Measurements from ENCODE around the gene ACACB.

ACACB gene

DNA sequence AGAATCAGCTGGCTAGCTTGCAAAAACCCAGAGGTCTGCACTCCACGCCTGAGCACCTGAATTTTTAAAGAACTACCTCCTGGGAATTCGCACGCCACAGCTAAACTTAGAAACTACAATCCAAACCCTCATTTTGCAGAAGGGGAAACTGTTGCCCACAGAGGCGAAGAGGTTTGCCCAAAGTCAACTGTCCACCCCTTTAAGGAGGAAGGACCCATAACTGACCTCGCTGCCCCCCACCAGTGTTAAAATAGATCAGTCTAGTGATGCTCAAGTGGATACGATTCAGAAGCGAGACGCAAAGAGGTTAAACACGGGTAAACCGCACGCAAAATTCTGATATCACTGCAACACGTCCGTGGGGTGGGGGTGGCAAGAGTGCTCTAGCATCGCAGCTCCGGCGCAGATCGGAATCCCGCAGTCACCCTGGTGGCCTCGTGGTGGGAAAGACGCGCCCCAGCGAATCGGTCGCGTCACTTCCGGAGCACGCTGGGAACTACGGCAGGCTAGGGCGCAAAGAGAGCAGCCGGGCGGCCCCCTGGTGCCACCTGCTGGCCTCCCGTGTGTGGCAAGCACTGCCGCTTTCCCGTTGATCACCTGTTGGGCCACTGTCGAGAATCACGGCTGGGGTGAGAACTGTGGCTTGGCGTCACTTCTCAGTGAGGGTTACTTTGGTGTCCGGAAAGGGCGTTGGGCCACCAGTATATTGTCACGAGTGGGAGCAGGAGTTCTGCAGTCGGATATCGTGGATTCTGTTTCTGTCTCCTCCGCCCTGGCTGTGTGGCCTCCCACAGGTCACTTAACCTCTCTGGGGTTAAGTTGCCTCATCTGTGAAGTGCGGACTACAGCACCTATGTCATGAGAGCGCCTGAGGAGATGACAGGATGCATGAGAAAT lies 23.1 kb upstream of the ACACB start, which contains the start of gene ALKBH2:
TSS of gene ALKBH2 (minus strand) at position 451 of the 897 bp plus-strand sequence. CDS start 686 bp downstream, outside the sequence.
- no peaks in the 10 kb centered on the region for H3K27me3 ChIP-seq (ENCODE audit: control insufficient read depth, insufficient read depth, low read length)
- peak within 1 kb of the TSS; percentile 90 for H3K4me2 ChIP-seq (ENCODE audit: low read length)
- H3K9ac ChIP-seq (ENCODE audit: low read depth, low read length) = peak within 1 kb of the TSS; percentile 82
- peaks cover 12% of the 10 kb centered on the region for H3K36me3 ChIP-seq (ENCODE audit: insufficient read depth, low read length)
- H3K4me1 ChIP-seq (ENCODE audit: control insufficient read depth, insufficient read depth, low read length) = peaks cover 17% of the 10 kb centered on the region
- peak within 1 kb of the TSS; percentile 75 for H3K4me3 ChIP-seq (ENCODE audit: low read length)
- no peaks in the 10 kb centered on the region for H3K9me3 ChIP-seq (replicated peaks; ENCODE audit: low read length)

DNA sequence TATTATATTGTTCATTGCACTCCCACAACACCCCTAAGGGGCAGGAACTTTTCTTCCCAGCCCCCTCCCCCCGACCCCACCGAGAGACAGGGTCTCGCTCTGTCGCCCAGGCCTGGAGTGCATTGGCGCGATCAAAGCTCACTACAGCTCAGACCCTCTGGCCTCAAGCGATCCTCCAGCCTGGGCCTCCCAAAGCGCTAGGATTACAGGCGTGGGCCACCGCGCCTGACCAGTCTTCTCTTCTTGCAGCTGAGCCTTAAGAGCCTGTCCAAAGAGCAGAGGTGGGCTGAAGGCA lies 19.3 kb upstream of the ACACB start:
- peak overlapping the region; percentile 77 for H3K4me3 ChIP-seq (ENCODE audit: low read length)
- H3K9ac ChIP-seq (ENCODE audit: low read depth, low read length) = peak overlapping the region; percentile 80
- peaks cover 18% of the 10 kb centered on the region for H3K4me1 ChIP-seq (ENCODE audit: control insufficient read depth, insufficient read depth, low read length)
- no peaks in the 10 kb centered on the region for H3K9me3 ChIP-seq (replicated peaks; ENCODE audit: low read length)
- peaks cover 18% of the 10 kb centered on the region for H3K36me3 ChIP-seq (ENCODE audit: insufficient read depth, low read length)
- H3K4me2 ChIP-seq (ENCODE audit: low read length) = peak overlapping the region; percentile 97
- H3K27me3 ChIP-seq (ENCODE audit: control insufficient read depth, insufficient read depth, low read length) = no peaks in the 10 kb centered on the region

DNA sequence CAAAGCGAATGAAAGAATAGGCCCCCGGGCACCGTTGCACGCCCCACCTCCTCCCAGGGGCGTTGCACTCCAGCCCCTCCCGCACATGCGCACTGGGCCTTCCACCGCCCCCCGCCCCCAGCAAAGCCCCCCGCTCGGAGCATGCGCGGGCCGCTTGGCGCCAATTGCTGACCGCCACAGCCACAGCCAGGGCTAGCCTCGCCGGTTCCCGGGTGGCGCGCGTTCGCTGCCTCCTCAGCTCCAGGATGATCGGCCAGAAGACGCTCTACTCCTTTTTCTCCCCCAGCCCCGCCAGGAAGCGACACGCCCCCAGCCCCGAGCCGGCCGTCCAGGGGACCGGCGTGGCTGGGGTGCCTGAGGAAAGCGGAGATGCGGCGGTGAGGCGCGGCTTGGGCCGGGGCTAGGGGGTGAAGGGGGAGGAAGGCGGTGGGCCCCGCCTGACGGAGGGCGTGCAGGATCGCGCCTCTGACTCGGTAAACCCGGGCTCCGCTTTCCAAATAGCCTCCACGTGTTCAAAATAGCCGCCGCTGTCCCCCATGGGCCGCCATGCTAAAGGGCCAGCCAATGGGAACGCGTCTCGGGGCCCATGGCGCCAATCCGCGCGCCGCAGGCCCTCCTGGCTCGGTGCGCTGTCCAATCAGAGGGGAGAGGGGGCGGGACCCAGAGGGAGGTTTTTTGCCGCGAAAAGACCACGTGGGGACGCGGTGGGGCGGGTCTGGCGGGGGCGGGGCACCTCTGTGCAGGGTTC lies 18.8 kb upstream of the ACACB start, which contains the start of gene UNG:
TSS of gene UNG (plus strand) at position 163 of the 748 bp plus-strand sequence. CDS start at position 246, 83 bp downstream.
- Histone ChIP-seq H3K36me3 (ENCODE audit: insufficient read depth, low read length) (peaks cover 18% of the 10 kb centered on the region), H3K4me2 (ENCODE audit: low read length) (peak within 1 kb of the TSS; percentile 97), H3K4me3 (ENCODE audit: low read length) (peak within 1 kb of the TSS; percentile 95), H3K4me1 (ENCODE audit: control insufficient read depth, insufficient read depth, low read length) (peaks cover 13% of the 10 kb centered on the region), H3K9me3 (replicated peaks; ENCODE audit: low read length) (no peaks in the 10 kb centered on the region), H3K27me3 (ENCODE audit: control insufficient read depth, insufficient read depth, low read length) (no peaks in the 10 kb centered on the region), H3K9ac (ENCODE audit: low read depth, low read length) (peak within 1 kb of the TSS; percentile 87)

DNA sequence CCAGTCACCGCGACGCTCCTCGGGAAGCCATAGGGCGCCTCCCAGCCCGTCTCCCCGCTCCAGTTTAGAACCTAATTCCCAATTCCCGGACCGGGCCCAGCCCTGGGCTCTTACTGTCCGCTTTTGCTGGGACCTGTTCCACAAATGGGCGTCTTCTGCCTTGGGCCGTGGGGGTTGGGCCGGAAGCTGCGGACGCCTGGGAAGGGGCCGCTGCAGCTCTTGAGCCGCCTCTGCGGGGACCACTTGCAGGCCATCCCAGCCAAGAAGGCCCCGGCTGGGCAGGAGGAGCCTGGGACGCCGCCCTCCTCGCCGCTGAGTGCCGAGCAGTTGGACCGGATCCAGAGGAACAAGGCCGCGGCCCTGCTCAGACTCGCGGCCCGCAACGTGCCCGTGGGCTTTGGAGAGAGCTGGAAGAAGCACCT lies 18.2 kb upstream of the ACACB start:
- H3K36me3 ChIP-seq (ENCODE audit: insufficient read depth, low read length) = peaks cover 20% of the 10 kb centered on the region
- peak overlapping the region; percentile 95 for H3K4me3 ChIP-seq (ENCODE audit: low read length)
- H3K4me2 ChIP-seq (ENCODE audit: low read length) = peak overlapping the region; percentile 97
- H3K27me3 ChIP-seq (ENCODE audit: control insufficient read depth, insufficient read depth, low read length) = no peaks in the 10 kb centered on the region
- peaks cover 7% of the 10 kb centered on the region for H3K4me1 ChIP-seq (ENCODE audit: control insufficient read depth, insufficient read depth, low read length)
- H3K9me3 ChIP-seq (replicated peaks; ENCODE audit: low read length) = no peaks in the 10 kb centered on the region
- peak overlapping the region; percentile 87 for H3K9ac ChIP-seq (ENCODE audit: low read depth, low read length)

DNA sequence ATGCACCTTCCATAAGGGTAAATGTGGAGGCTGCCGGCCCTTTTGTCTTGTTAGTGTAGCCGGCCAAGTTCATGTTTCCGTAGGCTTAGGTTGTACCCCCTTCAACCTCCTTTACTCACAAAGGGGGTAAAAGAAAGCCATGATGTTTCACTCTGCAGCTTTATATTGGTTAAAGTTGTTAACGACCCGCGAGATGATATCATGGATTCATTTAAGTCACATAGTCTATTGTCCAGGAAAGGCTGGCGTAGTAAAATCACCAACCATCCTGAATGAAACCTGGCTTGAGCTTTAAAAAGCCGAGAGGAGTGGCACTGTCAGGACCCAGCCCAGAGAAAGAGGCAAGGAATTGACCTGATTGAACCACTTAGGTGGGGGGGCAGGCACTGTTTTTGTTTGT lies 17.7 kb upstream of the ACACB start:
- peak overlapping the region; percentile 87 for H3K9ac ChIP-seq (ENCODE audit: low read depth, low read length)
- H3K9me3 ChIP-seq (replicated peaks; ENCODE audit: low read length) = no peaks in the 10 kb centered on the region
- H3K4me1 ChIP-seq (ENCODE audit: control insufficient read depth, insufficient read depth, low read length) = peaks cover 6% of the 10 kb centered on the region
- peaks cover 24% of the 10 kb centered on the region for H3K36me3 ChIP-seq (ENCODE audit: insufficient read depth, low read length)
- H3K27me3 ChIP-seq (ENCODE audit: control insufficient read depth, insufficient read depth, low read length) = no peaks in the 10 kb centered on the region
- H3K4me3 ChIP-seq (ENCODE audit: low read length) = peak overlapping the region; percentile 95
- H3K4me2 ChIP-seq (ENCODE audit: low read length) = peak overlapping the region; percentile 97

DNA sequence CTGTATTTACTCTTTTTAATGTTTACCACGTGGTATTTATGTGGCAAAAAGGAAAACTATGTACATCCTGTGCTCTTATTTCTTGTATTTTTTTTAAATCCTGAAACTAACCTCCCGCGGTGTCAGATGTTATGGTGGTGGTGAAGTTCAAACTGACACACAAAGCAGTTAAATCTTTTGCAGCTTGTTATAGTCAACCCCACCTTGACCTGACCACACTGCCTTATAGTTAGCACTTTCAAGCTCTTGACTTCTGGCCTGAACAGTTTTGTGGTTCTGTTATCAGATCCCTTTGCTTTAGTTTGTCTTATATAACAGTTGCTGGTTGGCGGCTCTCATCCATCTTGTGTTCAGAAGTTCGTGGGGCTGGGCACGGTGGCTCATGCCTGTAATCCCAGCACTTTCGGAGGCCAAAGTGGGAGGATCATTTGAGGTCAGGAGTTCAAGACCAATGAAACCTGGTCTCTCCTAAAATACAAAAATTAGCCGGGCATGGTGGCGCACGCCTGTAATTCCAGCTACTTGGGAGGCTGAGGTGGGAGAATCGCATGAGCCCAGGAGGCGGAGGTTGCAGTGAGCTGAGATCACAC lies 16.9 kb upstream of the ACACB start:
- Histone ChIP-seq H3K36me3 (ENCODE audit: insufficient read depth, low read length) (peaks cover 30% of the 10 kb centered on the region), H3K9me3 (replicated peaks; ENCODE audit: low read length) (no peaks in the 10 kb centered on the region), H3K9ac (ENCODE audit: low read depth, low read length) (peak overlapping the region; percentile 87), H3K4me3 (ENCODE audit: low read length) (peak overlapping the region; percentile 95), H3K4me1 (ENCODE audit: control insufficient read depth, insufficient read depth, low read length) (peaks cover 6% of the 10 kb centered on the region), H3K27me3 (ENCODE audit: control insufficient read depth, insufficient read depth, low read length) (no peaks in the 10 kb centered on the region), H3K4me2 (ENCODE audit: low read length) (peak overlapping the region; percentile 97)

DNA sequence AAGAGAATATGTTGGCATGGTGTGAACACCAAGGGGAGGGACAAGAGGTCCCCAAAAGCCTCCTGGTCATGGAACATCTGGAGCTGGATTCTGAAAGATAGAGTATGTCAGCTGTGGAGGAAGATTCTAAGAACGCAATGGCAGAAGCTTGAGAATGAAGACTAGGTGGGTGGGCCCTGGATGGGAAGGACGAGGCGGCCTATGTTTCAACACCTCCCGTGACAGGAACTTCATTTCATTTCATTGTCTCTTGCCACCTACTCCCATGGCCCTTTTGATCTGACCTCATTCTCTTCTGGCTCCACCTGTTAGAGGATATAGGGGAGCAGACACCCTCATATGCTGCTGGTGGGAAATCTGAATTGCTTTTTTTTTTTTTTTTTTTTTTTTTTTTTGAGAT lies 15.6 kb upstream of the ACACB start:
- Histone ChIP-seq H3K27me3 (ENCODE audit: control insufficient read depth, insufficient read depth, low read length) (no peaks in the 10 kb centered on the region), H3K4me3 (ENCODE audit: low read length) (no peak overlapping the region), H3K9me3 (replicated peaks; ENCODE audit: low read length) (no peaks in the 10 kb centered on the region), H3K9ac (ENCODE audit: low read depth, low read length) (no peak overlapping the region), H3K36me3 (ENCODE audit: insufficient read depth, low read length) (peaks cover 35% of the 10 kb centered on the region), H3K4me1 (ENCODE audit: control insufficient read depth, insufficient read depth, low read length) (peaks cover 6% of the 10 kb centered on the region), H3K4me2 (ENCODE audit: low read length) (no peak overlapping the region)

DNA sequence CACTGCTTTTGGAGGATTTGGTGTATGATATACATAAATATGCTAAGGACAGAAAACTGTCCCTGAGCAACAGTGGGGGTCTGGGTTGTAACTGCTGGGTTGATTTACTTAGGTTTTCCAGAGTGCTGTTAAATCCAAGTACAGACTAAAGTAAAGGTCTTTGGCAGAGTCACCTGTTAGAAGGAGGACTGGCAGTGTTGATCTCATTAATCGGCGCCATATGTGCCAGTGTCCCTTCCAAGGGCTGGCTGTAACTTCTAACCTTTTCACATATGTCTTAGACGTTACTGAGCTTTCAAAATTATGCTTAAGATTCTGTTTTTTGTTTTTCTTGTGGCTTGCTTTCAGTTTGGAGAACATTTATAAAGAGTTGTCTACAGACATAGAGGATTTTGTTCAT lies 13.9 kb upstream of the ACACB start:
- Histone ChIP-seq H3K4me1 (ENCODE audit: control insufficient read depth, insufficient read depth, low read length) (peaks cover 6% of the 10 kb centered on the region), H3K9me3 (replicated peaks; ENCODE audit: low read length) (no peaks in the 10 kb centered on the region), H3K9ac (ENCODE audit: low read depth, low read length) (no peak overlapping the region), H3K4me2 (ENCODE audit: low read length) (no peak overlapping the region), H3K4me3 (ENCODE audit: low read length) (no peak overlapping the region), H3K27me3 (ENCODE audit: control insufficient read depth, insufficient read depth, low read length) (no peaks in the 10 kb centered on the region), H3K36me3 (ENCODE audit: insufficient read depth, low read length) (peaks cover 44% of the 10 kb centered on the region)

DNA sequence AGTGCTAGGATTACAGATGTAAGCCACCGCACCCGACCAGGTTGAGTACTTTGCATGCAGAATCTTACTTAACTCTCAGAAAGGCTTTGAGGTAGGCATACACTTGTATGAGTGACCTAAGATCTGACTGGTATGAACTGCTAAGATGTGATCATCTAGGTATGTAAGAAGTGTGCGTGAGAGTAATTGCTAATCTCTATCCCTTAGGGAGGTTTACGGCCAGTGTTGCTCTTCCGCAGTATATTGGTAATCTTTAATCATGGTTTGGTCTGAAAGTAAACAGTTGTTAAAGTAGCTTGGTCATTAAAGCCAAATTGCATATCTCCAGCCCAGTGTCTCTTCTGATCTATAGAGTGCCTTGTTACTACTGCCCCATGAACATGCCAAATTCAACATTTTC lies 11.2 kb upstream of the ACACB start:
- H3K4me1 ChIP-seq (ENCODE audit: control insufficient read depth, insufficient read depth, low read length) = no peaks in the 10 kb centered on the region
- H3K4me3 ChIP-seq (ENCODE audit: low read length) = no peak overlapping the region
- peaks cover 46% of the 10 kb centered on the region for H3K36me3 ChIP-seq (ENCODE audit: insufficient read depth, low read length)
- no peaks in the 10 kb centered on the region for H3K27me3 ChIP-seq (ENCODE audit: control insufficient read depth, insufficient read depth, low read length)
- H3K4me2 ChIP-seq (ENCODE audit: low read length) = no peak overlapping the region
- no peak overlapping the region for H3K9ac ChIP-seq (ENCODE audit: low read depth, low read length)
- H3K9me3 ChIP-seq (replicated peaks; ENCODE audit: low read length) = no peaks in the 10 kb centered on the region

DNA sequence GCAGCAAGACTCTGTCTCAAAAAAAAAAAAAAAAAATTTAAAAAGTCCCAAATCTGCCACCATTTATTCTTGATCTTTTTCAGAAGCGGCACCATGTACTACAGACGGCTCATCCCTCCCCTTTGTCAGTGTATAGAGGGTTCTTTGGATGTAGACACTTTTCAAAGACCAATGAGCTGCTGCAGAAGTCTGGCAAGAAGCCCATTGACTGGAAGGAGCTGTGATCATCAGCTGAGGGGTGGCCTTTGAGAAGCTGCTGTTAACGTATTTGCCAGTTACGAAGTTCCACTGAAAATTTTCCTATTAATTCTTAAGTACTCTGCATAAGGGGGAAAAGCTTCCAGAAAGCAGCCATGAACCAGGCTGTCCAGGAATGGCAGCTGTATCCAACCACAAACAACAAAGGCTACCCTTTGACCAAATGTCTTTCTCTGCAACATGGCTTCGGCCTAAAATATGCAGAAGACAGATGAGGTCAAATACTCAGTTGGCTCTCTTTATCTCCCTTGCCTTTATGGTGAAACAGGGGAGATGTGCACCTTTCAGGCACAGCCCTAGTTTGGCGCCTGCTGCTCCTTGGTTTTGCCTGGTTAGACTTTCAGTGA lies 6.5 kb upstream of the ACACB start:
- no peaks in the 10 kb centered on the region for H3K27me3 ChIP-seq (ENCODE audit: control insufficient read depth, insufficient read depth, low read length)
- H3K4me2 ChIP-seq (ENCODE audit: low read length) = no peak overlapping the region
- peaks cover 22% of the 10 kb centered on the region for H3K36me3 ChIP-seq (ENCODE audit: insufficient read depth, low read length)
- H3K9ac ChIP-seq (ENCODE audit: low read depth, low read length) = no peak overlapping the region
- H3K4me3 ChIP-seq (ENCODE audit: low read length) = no peak overlapping the region
- H3K9me3 ChIP-seq (replicated peaks; ENCODE audit: low read length) = no peaks in the 10 kb centered on the region
- peaks cover 6% of the 10 kb centered on the region for H3K4me1 ChIP-seq (ENCODE audit: control insufficient read depth, insufficient read depth, low read length)

DNA sequence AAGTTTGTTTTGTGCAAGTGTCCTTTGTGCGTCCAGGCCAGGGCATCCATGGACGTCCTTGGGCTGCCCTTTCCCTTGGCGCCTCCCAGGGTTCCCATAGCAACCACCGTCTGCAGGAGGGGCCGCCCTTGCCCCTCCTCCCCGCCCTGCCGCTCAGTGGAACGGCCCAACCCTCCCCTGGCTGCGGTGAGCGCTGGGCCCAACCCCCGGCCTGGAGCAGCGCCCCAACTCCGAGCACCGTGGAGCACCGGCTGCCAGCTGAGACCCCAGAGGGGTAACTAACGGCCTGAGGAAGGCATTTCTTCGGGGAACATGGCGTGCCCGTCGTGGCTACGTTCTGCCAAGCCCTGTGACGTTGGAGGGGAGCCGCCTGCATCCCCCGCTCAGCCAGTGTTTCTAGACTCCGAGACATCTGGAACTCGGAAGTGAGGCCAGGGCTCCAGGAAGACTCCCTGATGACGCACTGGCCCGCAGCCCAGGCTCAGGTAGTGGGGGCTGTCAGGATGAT lies 5.3 kb upstream of the ACACB start:
- Histone ChIP-seq H3K9ac (ENCODE audit: low read depth, low read length) (peak overlapping the region; percentile 79), H3K4me3 (ENCODE audit: low read length) (peak overlapping the region; percentile 83), H3K4me2 (ENCODE audit: low read length) (peak overlapping the region; percentile 92), H3K4me1 (ENCODE audit: control insufficient read depth, insufficient read depth, low read length) (peaks cover 11% of the 10 kb centered on the region), H3K36me3 (ENCODE audit: insufficient read depth, low read length) (peaks cover 13% of the 10 kb centered on the region), H3K9me3 (replicated peaks; ENCODE audit: low read length) (no peaks in the 10 kb centered on the region), H3K27me3 (ENCODE audit: control insufficient read depth, insufficient read depth, low read length) (no peaks in the 10 kb centered on the region)
